Upper lobe of right lung (tissue), 1 donor: ENCODE data around the gene ACOXL. TPM values are rescaled to one million over a fixed set of nuclear protein-coding genes. Genes with fewer than 3 reads are reported as not detected.

Source experiments
- ATAC-seq: fragments of 200-7000 bp; cut with Tn5 transposase; one replicate; pipeline ENCODE4 v1.9.1; 2020; ENCODE audit warnings: mild to moderate bottlenecking, moderate library complexity
- DNase-seq: peaks from one replicate; pipeline ENCODE4 v3.0.0-alpha.2; 2020
- H3K27ac ChIP-seq: fragments of 200-600 bp; one replicate; pipeline ENCODE4 v1.8.0; 2022
- H3K27me3 ChIP-seq: fragments of 200-600 bp; one replicate; pipeline ENCODE4 v1.8.0; 2022; ENCODE audit warnings: mild to moderate bottlenecking
- H3K36me3 ChIP-seq: fragments of 200-600 bp; one replicate; pipeline ENCODE4 v1.8.0; 2022
- H3K4me1 ChIP-seq: fragments of 200-600 bp; one replicate; pipeline ENCODE4 v1.8.0; 2022
- H3K4me3 ChIP-seq: fragments of 200-600 bp; one replicate; pipeline ENCODE4 v1.8.0; 2022; ENCODE audit warnings: mild to moderate bottlenecking
- H3K9me3 ChIP-seq: fragments of 200-600 bp; one replicate; pipeline ENCODE4 v1.8.0; 2022
- intact Hi-C: fragments of 100-400 bp; cut with DNase I; formaldehyde crosslinking; loops from one replicate; pipeline ENCODE4 v1.11.0; 2022
- total RNA-seq: library from RNA; stranded (reverse); fragmentation: NEBNext Ultra II Directional; extraction: Animal tissue kit (Norgen Biotek cat#: 25700); gene quantifications from one replicate; pipeline ENCODE4 v1.2.1, GENCODE V29; 2021
- TF ChIP-seq, protein P1 (sequence below): fragments of 200-600 bp; IDR thresholded peaks from one replicate; pipeline ENCODE4 v1.8.0; 2022; ENCODE audit warnings: antibody characterized with exemption
- donor health status: DM: no; HTN: yes; CAD: no; lungs with severe emphysema.

Gene ACOXL
- total RNA-seq, 1 donor from 2014 or later: 47.5 TPM

DNA sequence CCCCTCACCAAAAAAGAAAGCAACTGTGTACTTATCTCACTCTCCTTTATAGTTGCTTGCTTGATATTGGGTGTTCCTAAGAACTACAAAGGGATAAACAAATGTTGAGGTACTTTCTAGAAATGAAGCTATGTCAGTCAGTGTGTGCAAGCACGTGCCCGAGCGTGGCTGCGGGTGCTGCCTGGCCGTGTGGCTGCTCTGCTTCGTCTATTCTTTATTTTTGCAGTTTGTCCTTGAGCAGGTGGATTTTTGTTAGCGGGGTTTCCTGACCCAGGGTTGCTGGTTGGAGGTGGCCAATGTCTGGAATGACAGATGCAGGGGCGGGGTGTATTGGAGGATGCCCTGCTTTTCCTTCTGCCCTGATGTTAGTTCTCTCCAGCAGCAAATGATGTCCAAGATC is 62.6 kb downstream of the ACOXL start:
- H3K27ac ChIP-seq: no peak overlapping the region
- TF ChIP-seq, protein P1, sequence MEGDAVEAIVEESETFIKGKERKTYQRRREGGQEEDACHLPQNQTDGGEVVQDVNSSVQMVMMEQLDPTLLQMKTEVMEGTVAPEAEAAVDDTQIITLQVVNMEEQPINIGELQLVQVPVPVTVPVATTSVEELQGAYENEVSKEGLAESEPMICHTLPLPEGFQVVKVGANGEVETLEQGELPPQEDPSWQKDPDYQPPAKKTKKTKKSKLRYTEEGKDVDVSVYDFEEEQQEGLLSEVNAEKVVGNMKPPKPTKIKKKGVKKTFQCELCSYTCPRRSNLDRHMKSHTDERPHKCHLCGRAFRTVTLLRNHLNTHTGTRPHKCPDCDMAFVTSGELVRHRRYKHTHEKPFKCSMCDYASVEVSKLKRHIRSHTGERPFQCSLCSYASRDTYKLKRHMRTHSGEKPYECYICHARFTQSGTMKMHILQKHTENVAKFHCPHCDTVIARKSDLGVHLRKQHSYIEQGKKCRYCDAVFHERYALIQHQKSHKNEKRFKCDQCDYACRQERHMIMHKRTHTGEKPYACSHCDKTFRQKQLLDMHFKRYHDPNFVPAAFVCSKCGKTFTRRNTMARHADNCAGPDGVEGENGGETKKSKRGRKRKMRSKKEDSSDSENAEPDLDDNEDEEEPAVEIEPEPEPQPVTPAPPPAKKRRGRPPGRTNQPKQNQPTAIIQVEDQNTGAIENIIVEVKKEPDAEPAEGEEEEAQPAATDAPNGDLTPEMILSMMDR: no peak
- no peaks in the 10 kb centered on the region for H3K9me3 ChIP-seq
- DNase-seq: no peak
- no peak for ATAC-seq
- no peaks in the 10 kb centered on the region for H3K27me3 ChIP-seq
- H3K4me3 ChIP-seq: no peak overlapping the region
- H3K36me3 ChIP-seq: no peaks in the 10 kb centered on the region
- intact Hi-C loops: no loop called here
- no peaks in the 10 kb centered on the region for H3K4me1 ChIP-seq

DNA sequence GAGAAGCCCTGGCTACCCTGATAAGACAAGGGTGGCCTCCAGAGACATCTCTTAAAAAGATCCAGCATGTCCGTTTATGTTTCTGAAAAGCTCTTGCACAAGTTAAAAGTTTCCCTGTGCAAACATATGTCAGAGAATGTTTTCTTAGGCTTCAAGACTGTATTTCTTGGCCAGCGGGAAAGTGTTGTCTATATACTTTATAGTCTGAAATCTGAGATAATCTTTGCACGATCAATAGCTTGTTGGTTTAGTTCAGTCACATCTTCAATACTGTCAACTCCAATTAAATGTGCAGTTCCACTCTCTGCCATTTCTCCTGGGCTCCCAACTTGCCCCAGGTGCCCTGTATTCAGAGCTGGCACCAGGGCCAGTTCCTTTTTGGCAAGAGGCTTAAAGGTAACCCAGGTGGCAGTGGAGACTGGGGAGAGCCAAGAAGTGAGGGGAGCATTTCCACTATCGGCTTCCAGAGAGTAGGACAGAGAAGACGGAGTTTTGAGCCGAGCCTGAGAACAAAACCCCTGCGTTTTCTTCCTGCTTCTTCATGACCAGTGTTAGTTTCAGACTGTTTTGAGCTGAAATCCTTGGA is 64.4 kb downstream of the ACOXL start:
- intact Hi-C loops: no loop called here
- no peak for DNase-seq
- Histone ChIP-seq H3K27me3 (no peaks in the 10 kb centered on the region), H3K27ac (no peak overlapping the region), H3K4me1 (no peaks in the 10 kb centered on the region), H3K36me3 (no peaks in the 10 kb centered on the region), H3K9me3 (no peaks in the 10 kb centered on the region), H3K4me3 (no peak overlapping the region)
- no peak for ATAC-seq
- TF ChIP-seq, protein P1: no peak

DNA sequence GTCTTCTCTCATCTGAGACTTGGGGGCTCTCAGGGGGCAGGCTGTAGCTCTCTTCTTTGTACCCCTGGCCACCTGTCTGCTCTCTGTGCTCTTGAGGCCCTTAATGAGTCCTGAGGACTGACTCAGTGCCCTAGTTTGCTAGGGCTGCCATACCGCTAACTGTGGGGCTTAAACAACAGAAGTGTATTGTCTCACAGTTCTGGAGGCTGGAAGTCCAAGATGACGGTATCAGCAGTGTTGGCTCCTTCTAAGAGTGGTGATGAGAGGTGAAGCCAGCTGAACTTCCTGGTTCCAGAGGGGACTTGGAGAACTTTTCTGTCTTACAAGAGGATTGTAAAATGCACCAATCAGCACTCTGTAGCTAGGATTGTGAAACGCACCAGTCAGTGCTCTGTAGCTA is 67.0 kb downstream of the ACOXL start:
- Histone ChIP-seq H3K27me3 (no peaks in the 10 kb centered on the region), H3K4me3 (no peak overlapping the region), H3K9me3 (no peaks in the 10 kb centered on the region), H3K27ac (no peak overlapping the region), H3K4me1 (no peaks in the 10 kb centered on the region), H3K36me3 (no peaks in the 10 kb centered on the region)
- TF ChIP-seq, protein P1: no peak
- intact Hi-C loops: no loop called here
- no peak for DNase-seq
- no peak for ATAC-seq

DNA sequence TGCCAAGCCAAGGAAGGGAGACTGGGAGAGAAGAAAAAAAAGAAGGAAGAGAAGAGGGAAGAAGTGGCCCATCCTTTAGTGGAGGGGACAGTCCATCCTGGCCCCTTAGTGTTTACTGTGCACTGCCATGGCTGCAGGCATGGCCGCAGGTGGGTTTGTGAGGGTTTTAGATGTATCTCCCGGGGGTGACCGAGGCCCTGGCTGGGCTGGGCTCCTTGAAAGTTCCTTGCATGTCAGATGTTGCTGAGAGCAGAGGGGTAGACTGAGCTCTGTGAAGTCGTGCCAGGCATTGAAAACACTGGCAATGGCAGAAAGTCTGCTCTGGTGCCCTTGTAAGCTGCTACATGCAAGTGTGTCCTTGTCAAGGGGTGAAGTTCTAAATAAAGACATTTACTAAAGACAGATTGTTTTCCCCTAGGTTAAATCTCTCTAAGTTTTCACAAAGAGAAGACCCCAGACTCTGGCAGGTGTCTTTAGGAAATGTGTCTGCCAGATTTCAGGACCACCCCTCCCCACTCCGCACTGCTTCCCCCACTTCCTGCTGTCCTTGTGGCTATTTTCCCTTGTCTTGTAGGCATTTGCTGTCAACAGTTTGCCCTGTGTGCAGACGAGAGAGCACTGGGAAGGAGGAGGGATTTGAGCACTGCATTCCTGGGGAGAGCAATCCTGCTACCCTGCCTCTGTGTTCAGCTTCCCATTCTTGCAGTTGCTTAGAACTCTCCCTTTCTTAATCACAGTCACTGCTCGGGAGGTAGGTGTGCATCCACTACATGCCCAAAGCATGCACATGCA is 68.4 kb downstream of the ACOXL start:
- Histone ChIP-seq H3K36me3 (no peaks in the 10 kb centered on the region), H3K9me3 (no peaks in the 10 kb centered on the region), H3K4me3 (no peak overlapping the region), H3K27me3 (no peaks in the 10 kb centered on the region), H3K4me1 (no peaks in the 10 kb centered on the region), H3K27ac (no peak overlapping the region)
- ATAC-seq (no peak), DNase-seq (no peak)
- intact Hi-C loops: no loop called here
- TF ChIP-seq, protein P1: no peak

DNA sequence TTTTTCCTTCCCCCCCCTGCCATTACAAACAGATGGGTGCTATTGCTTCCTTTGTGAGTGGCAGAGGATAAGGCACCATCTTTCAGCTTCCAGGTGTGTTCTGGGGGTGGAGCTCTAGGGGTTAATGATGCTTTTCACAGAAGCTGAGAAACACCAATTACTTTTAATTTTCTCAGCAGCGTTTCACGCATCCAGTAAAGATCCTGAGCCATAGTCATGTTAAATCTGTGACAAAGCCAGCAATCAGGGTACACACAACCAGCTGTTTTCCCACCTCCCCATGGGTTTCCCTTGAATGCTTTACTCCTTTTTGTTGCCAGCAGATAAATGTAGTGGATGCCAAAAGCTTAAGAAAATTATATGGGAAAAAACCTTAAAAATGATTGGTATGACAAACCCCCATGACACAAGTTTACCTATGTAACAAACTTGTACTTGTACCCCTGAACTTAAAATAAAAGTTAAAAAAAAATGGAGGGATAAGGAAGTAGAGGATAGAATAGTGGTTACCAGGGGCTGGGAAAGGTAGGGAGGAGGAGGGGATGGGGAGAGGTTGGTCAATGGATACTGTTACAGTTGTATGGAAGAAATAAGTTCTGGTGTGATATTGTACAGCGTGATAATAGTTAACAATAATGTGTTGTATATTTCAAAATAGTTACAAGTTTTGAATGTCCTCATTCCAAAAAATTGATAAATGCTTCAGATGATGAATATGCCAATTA is 70.0 kb downstream of the ACOXL start:
- no peaks in the 10 kb centered on the region for H3K36me3 ChIP-seq
- ATAC-seq (no peak), DNase-seq (no peak)
- H3K9me3 ChIP-seq: no peaks in the 10 kb centered on the region
- no peaks in the 10 kb centered on the region for H3K4me1 ChIP-seq
- no peak overlapping the region for H3K27ac ChIP-seq
- intact Hi-C loops: no loop called here
- no peak overlapping the region for H3K4me3 ChIP-seq
- no peaks in the 10 kb centered on the region for H3K27me3 ChIP-seq
- TF ChIP-seq, protein P1: no peak
